Liver (tissue), 9 donors: ENCODE results near the gene NSD1. TPM values are rescaled to one million over a fixed set of nuclear protein-coding genes. Genes with fewer than 3 reads are reported as not detected.
A peak's percentile ranks its signal among the peaks of the same experiment; 100 is the strongest.

Source experiments
- DNase-seq: peaks from one replicate; pipeline ENCODE4 v3.0.0-alpha.2; 2017; ENCODE audit warnings: low spot score
- H3K27ac ChIP-seq, 2 donors: one replicate each; pipeline ENCODE4 v1.7.0; 2013; ENCODE audit warnings: inconsistent platforms in 2 of 2, low read length in 2 of 2, control low read depth in 1 of 2, low read depth in 1 of 2, mild to moderate bottlenecking in 1 of 2
- H3K27me3 ChIP-seq, 4 donors: one replicate each; pipeline versions ENCODE4 v1.6.1 to v1.7.0; 2013; ENCODE audit warnings: low read length in 3 of 4, inconsistent platforms in 1 of 4, mild to moderate bottlenecking in 1 of 4, moderate library complexity in 1 of 4; ENCODE audit not compliant: control insufficient read depth in 4 of 4, insufficient read depth in 4 of 4
- H3K36me3 ChIP-seq, 4 donors: one replicate each; pipeline versions ENCODE4 v1.6.1 to v1.7.0; 2013; ENCODE audit warnings: low read length in 3 of 4, mild to moderate bottlenecking in 3 of 4, low read depth in 1 of 4, moderate library complexity in 1 of 4; ENCODE audit not compliant: control insufficient read depth in 4 of 4, insufficient read depth in 3 of 4
- H3K4me1 ChIP-seq, 4 donors: one replicate each; pipeline versions ENCODE4 v1.6.1 to v1.7.0; 2013; ENCODE audit warnings: low read length in 3 of 4, mild to moderate bottlenecking in 3 of 4, moderate library complexity in 1 of 4; ENCODE audit not compliant: control insufficient read depth in 4 of 4, insufficient read depth in 4 of 4
- H3K4me3 ChIP-seq, 3 donors: one replicate each; pipeline versions ENCODE4 v1.6.1 to v1.7.0; 2013; ENCODE audit warnings: low read length in 3 of 3, control low read depth in 1 of 3, low read depth in 1 of 3, mild to moderate bottlenecking in 1 of 3
- H3K9ac ChIP-seq, 2 donors: one replicate each; pipeline ENCODE4 v1.7.0; 2013; ENCODE audit warnings: low read length in 2 of 2, mild to moderate bottlenecking in 2 of 2, moderate library complexity in 2 of 2, control low read depth in 1 of 2, low read depth in 1 of 2
- H3K9me3 ChIP-seq, 4 donors: one replicate each; pipeline versions ENCODE4 v1.6.1 to v1.7.0; 2013; ENCODE audit warnings: low read length in 3 of 4; ENCODE audit not compliant: control insufficient read depth in 4 of 4
- EGR1 ChIP-seq, 2 donors: IDR thresholded peaks; 2 replicates each; pipeline ENCODE4 v1.6.1; 2016 to 2018; ENCODE audit warnings: antibody characterized with exemption in 2 of 2, low read depth in 2 of 2
- FOXA1 ChIP-seq: IDR thresholded peaks from 2 replicates; pipeline ENCODE4 v1.6.1; 2016; ENCODE audit warnings: antibody characterized with exemption
- FOXA2 ChIP-seq: IDR thresholded peaks from 2 replicates; pipeline ENCODE4 v1.6.1; 2016; ENCODE audit warnings: antibody characterized with exemption
- GABPA ChIP-seq, 2 donors: IDR thresholded peaks in 1 of 2; conservative IDR thresholded peaks in 1 of 2; 2 replicates each; pipeline ENCODE4 v1.6.1; 2016; ENCODE audit warnings: antibody characterized with exemption in 2 of 2, mild to moderate bottlenecking in 1 of 2, moderate library complexity in 1 of 2
- HNF4A ChIP-seq, 2 donors: conservative IDR thresholded peaks; 2 replicates each; pipeline ENCODE4 v1.6.1; 2016; ENCODE audit warnings: antibody characterized with exemption in 2 of 2, mild to moderate bottlenecking in 2 of 2
- HNF4G ChIP-seq: IDR thresholded peaks from 2 replicates; pipeline ENCODE4 v1.6.1; 2016; ENCODE audit warnings: antibody characterized with exemption
- JUND ChIP-seq, 2 donors: IDR thresholded peaks; 2 replicates each; pipeline ENCODE4 v1.6.1; 2016; ENCODE audit warnings: antibody characterized with exemption in 2 of 2
- NR2F2 ChIP-seq: IDR thresholded peaks from 2 replicates; pipeline ENCODE4 v1.6.1; 2016; ENCODE audit warnings: antibody characterized with exemption
- RAD21 ChIP-seq, 2 donors: IDR thresholded peaks; 2 replicates each; pipeline ENCODE4 v1.6.1; 2016; ENCODE audit warnings: antibody characterized with exemption in 2 of 2, mild to moderate bottlenecking in 2 of 2
- RXRA ChIP-seq, 2 donors: IDR thresholded peaks; 2 replicates each; pipeline ENCODE4 v1.6.1; 2017 to 2018; ENCODE audit warnings: antibody characterized with exemption in 2 of 2, mild to moderate bottlenecking in 1 of 2
- SP1 ChIP-seq: IDR thresholded peaks from 2 replicates; pipeline ENCODE4 v1.6.1; 2018; ENCODE audit warnings: antibody characterized with exemption, mild to moderate bottlenecking
- YY1 ChIP-seq: IDR thresholded peaks from 2 replicates; pipeline ENCODE4 v1.6.1; 2016; ENCODE audit warnings: antibody characterized with exemption, mild to moderate bottlenecking
- whole genome bisulfite sequencing: extraction: QIAGEN DNeasy Blood & Tissue Kit; methylation state at CpG from one replicate; pipeline ENCODE4 v1.1.7; 2013; 5-methylcytosine and 5-hydroxymethylcytosine counted together
- polyA plus RNA-seq, 2 donors: library from polyadenylated mRNA; stranded (reverse) in 1 of 2; unstranded in 1 of 2; fragments of 200-250 nt in 1 of 2; fragments of >200 nt in 1 of 2; fragmentation: Nextera tagmentation in 1 of 2; extraction: Ambion mirVana in 1 of 2; gene quantifications; one replicate each; pipeline versions ENCODE4 v1.2.1 to v1.2.3, GENCODE V29; 2013 to 2015
- total RNA-seq, 2 donors: library from RNA; depleted of rRNA; stranded (reverse); fragments of >200 nt; gene quantifications; one replicate each; pipeline ENCODE4 v1.2.3, GENCODE V29; 2014
- TF ChIP-seq, protein P1 (sequence below): IDR thresholded peaks from 2 replicates; pipeline ENCODE4 v1.6.1; 2016; ENCODE audit warnings: antibody characterized with exemption
- TF ChIP-seq, protein P2 (sequence below): IDR thresholded peaks from 2 replicates; pipeline ENCODE4 v1.6.1; 2016; ENCODE audit warnings: antibody characterized with exemption
- TF ChIP-seq, protein P3 (sequence below): IDR thresholded peaks from 2 replicates; pipeline ENCODE4 v1.6.1; 2016; ENCODE audit warnings: antibody characterized with exemption
- TF ChIP-seq, protein P4 (sequence below): IDR thresholded peaks from 2 replicates; pipeline ENCODE4 v1.6.1; 2016; ENCODE audit warnings: antibody characterized with exemption, mild to moderate bottlenecking
- TF ChIP-seq, protein P5 (sequence below): fragments of 150-350 bp; IDR thresholded peaks from 2 replicates; pipeline ENCODE4 v1.5.1; 2017; ENCODE audit warnings: improper control_type of control experiment, low read depth, low read length; ENCODE audit not compliant: missing input control
- donor health status: healthy.
- donor health status: healthy.
- donor health status: healthy.
- donor health status: healthy.
- donor health status: healthy.

NSD1 gene
- total and polyA plus RNA-seq, 4 donors, result 5.3 to 34.1 (median 19.3) TPM

DNA sequence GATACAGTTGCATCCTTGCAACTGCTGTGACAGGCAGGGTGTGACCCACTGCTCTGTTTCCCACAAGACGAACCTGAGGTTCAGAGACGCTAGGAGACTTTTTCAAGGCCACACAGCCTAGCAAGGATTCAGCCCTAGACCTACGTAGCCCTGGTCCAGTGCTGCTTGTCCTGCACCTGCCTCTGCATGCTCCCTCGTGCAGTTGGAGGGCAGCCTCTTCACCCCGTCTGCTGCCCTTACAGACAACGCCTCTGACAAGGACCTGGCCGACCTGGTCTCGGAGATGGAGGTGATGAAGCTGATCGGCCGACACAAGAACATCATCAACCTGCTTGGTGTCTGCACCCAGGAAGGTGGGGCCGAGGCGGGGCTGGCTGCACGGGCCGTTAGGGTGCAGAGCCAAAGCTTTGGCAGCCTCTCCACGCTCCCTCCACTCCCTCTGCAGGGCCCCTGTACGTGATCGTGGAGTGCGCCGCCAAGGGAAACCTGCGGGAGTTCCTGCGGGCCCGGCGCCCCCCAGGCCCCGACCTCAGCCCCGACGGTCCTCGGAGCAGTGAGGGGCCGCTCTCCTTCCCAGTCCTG is 38.4 kb upstream of the NSD1 start:
- no peaks in the 10 kb centered on the region for H3K27me3 ChIP-seq
- H3K9me3 ChIP-seq, result no peaks in the 10 kb centered on the region
- H3K4me1 ChIP-seq, result peaks cover 11 to 56% (median 41%) of the 10 kb centered on the region in 4 donors
- peak overlapping the region; percentile 3 to 52 for H3K27ac ChIP-seq
- H3K9ac ChIP-seq, result no peak overlapping the region
- peaks cover 3 to 17% (median 8%) of the 10 kb centered on the region in 4 donors for H3K36me3 ChIP-seq
- TF ChIP-seq FOXA2 (no peak), SP1 (no peak), GABPA (IDR thresholded peaks at IDR 0.05 in 1 of 2, conservative IDR thresholded peaks at IDR 0.05 in 1 of 2) (no peak), JUND (IDR thresholded peaks at IDR 0.05) (no peak), FOXA1 (no peak), RAD21 (IDR thresholded peaks at IDR 0.05) (no peak), YY1 (no peak), EGR1 (IDR thresholded peaks at IDR 0.05; ENCODE audit: low read depth in 2 of 2) (no peak), HNF4A (conservative IDR thresholded peaks at IDR 0.05) (no peak), RXRA (IDR thresholded peaks at IDR 0.05) (no peak)
- TF ChIP-seq, protein P1, sequence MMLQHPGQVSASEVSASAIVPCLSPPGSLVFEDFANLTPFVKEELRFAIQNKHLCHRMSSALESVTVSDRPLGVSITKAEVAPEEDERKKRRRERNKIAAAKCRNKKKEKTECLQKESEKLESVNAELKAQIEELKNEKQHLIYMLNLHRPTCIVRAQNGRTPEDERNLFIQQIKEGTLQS, result no peak
- TF ChIP-seq, protein P2, sequence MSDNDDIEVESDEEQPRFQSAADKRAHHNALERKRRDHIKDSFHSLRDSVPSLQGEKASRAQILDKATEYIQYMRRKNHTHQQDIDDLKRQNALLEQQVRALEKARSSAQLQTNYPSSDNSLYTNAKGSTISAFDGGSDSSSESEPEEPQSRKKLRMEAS, result no peak
- TF ChIP-seq, protein P3, sequence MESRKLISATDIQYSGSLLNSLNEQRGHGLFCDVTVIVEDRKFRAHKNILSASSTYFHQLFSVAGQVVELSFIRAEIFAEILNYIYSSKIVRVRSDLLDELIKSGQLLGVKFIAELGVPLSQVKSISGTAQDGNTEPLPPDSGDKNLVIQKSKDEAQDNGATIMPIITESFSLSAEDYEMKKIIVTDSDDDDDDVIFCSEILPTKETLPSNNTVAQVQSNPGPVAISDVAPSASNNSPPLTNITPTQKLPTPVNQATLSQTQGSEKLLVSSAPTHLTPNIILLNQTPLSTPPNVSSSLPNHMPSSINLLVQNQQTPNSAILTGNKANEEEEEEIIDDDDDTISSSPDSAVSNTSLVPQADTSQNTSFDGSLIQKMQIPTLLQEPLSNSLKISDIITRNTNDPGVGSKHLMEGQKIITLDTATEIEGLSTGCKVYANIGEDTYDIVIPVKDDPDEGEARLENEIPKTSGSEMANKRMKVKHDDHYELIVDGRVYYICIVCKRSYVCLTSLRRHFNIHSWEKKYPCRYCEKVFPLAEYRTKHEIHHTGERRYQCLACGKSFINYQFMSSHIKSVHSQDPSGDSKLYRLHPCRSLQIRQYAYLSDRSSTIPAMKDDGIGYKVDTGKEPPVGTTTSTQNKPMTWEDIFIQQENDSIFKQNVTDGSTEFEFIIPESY, result no peak
- TF ChIP-seq, protein P4, sequence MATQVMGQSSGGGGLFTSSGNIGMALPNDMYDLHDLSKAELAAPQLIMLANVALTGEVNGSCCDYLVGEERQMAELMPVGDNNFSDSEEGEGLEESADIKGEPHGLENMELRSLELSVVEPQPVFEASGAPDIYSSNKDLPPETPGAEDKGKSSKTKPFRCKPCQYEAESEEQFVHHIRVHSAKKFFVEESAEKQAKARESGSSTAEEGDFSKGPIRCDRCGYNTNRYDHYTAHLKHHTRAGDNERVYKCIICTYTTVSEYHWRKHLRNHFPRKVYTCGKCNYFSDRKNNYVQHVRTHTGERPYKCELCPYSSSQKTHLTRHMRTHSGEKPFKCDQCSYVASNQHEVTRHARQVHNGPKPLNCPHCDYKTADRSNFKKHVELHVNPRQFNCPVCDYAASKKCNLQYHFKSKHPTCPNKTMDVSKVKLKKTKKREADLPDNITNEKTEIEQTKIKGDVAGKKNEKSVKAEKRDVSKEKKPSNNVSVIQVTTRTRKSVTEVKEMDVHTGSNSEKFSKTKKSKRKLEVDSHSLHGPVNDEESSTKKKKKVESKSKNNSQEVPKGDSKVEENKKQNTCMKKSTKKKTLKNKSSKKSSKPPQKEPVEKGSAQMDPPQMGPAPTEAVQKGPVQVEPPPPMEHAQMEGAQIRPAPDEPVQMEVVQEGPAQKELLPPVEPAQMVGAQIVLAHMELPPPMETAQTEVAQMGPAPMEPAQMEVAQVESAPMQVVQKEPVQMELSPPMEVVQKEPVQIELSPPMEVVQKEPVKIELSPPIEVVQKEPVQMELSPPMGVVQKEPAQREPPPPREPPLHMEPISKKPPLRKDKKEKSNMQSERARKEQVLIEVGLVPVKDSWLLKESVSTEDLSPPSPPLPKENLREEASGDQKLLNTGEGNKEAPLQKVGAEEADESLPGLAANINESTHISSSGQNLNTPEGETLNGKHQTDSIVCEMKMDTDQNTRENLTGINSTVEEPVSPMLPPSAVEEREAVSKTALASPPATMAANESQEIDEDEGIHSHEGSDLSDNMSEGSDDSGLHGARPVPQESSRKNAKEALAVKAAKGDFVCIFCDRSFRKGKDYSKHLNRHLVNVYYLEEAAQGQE, result no peak
- 68% methylated on average over 28 of the region's 28 CpGs for WGBS
- DNase-seq, result no peak
- H3K4me3 ChIP-seq, result no peak overlapping the region

DNA sequence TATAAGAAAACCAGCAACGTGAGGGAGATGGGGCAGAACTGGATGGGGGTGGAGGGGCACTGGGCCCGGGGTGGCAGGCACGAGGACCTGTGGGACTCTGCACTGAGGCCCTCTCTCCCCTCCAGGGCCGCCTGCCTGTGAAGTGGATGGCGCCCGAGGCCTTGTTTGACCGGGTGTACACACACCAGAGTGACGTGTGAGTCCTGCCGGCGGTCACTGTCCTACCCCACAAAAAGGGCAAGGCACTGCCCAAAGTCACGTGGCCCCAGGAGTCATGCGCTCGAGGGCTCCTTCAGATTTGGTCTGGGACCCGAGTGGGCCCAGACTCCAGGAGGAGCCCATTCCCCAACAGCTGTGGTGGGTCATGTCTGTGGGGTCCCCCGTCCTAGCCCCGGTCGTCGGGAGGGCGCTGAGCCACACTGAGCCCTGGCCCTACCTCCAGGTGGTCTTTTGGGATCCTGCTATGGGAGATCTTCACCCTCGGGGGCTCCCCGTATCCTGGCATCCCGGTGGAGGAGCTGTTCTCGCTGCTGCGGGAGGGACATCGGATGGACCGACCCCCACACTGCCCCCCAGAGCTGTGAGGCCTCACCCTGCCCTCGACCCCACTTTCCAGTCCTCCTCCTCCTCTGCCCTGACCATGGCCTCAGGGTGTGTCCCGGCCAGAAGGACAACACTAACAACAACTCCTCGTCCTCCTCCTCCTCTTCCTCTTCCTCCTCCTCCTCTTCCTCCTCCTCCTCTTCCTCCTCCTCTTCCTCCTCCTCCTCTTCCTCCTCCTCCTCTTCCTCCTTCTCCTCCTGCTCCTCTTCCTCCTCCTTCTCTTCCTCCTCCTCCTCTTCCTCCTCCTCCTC is 37.2 kb upstream of the NSD1 start:
- WGBS, result 63% methylated on average over 29 of the region's 29 CpGs
- H3K4me3 ChIP-seq, result no peak overlapping the region
- H3K27ac ChIP-seq, result peak overlapping the region; percentile 41 to 52
- peaks cover 11 to 48% (median 34%) of the 10 kb centered on the region in 4 donors for H3K4me1 ChIP-seq
- H3K9me3 ChIP-seq, result no peaks in the 10 kb centered on the region
- no peak for DNase-seq
- H3K27me3 ChIP-seq, result no peaks in the 10 kb centered on the region
- no peak overlapping the region for H3K9ac ChIP-seq
- H3K36me3 ChIP-seq, result peaks cover 3 to 9% (median 5%) of the 10 kb centered on the region in 4 donors
- TF ChIP-seq RAD21 (IDR thresholded peaks at IDR 0.05), result no peak
- TF ChIP-seq, protein P4, result no peak
- peak; percentile 13 to 36 for TF ChIP-seq HNF4A (conservative IDR thresholded peaks at IDR 0.05)
- TF ChIP-seq, protein P5, sequence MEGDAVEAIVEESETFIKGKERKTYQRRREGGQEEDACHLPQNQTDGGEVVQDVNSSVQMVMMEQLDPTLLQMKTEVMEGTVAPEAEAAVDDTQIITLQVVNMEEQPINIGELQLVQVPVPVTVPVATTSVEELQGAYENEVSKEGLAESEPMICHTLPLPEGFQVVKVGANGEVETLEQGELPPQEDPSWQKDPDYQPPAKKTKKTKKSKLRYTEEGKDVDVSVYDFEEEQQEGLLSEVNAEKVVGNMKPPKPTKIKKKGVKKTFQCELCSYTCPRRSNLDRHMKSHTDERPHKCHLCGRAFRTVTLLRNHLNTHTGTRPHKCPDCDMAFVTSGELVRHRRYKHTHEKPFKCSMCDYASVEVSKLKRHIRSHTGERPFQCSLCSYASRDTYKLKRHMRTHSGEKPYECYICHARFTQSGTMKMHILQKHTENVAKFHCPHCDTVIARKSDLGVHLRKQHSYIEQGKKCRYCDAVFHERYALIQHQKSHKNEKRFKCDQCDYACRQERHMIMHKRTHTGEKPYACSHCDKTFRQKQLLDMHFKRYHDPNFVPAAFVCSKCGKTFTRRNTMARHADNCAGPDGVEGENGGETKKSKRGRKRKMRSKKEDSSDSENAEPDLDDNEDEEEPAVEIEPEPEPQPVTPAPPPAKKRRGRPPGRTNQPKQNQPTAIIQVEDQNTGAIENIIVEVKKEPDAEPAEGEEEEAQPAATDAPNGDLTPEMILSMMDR, result no peak
- no peak for TF ChIP-seq NR2F2
- no peak for TF ChIP-seq FOXA1
- TF ChIP-seq EGR1 (IDR thresholded peaks at IDR 0.05; ENCODE audit: low read depth in 2 of 2), result no peak
- TF ChIP-seq, protein P2, result no peak
- TF ChIP-seq, protein P1, result no peak
- no peak for TF ChIP-seq HNF4G
- TF ChIP-seq GABPA (IDR thresholded peaks at IDR 0.05 in 1 of 2, conservative IDR thresholded peaks at IDR 0.05 in 1 of 2), result no peak
- TF ChIP-seq JUND (IDR thresholded peaks at IDR 0.05), result no peak
- peak; percentile 59 to 62 for TF ChIP-seq RXRA (IDR thresholded peaks at IDR 0.05)
